BLaER1 treated with 17β-estradiol and CSF1 and Interleukin-3, amounts not matched to agents 10 nM and 100 nM (cell line): ENCODE results near the gene YARS1.
A peak's percentile ranks its signal among the peaks of the same experiment; 100 is the strongest.

Experiments used
- H3K27ac ChIP-seq, 11 experiments: shearing (Covaris generic); formaldehyde crosslinking; 2 replicates each; pipeline ENCODE4 v1.8.1; 2022
- H3K27me3 ChIP-seq, 11 experiments: shearing (Covaris generic); formaldehyde crosslinking; 2 replicates each; pipeline ENCODE4 v1.8.1; 2022
- H3K36me3 ChIP-seq, 11 experiments: shearing (Covaris generic); formaldehyde crosslinking; 2 replicates each; pipeline ENCODE4 v1.8.1; 2022
- H3K4me1 ChIP-seq, 10 experiments: shearing (Covaris generic); formaldehyde crosslinking; 2 replicates each; pipeline ENCODE4 v1.8.1; 2022
- H3K4me2 ChIP-seq, 11 experiments: shearing (Covaris generic); formaldehyde crosslinking; 2 replicates each; pipeline ENCODE4 v1.8.1; 2022
- H3K4me3 ChIP-seq, 10 experiments: shearing (Covaris generic); formaldehyde crosslinking; 2 replicates each; pipeline ENCODE4 v1.8.1; 2022
- H3K9ac ChIP-seq, 11 experiments: shearing (Covaris generic); formaldehyde crosslinking; 2 replicates each; pipeline ENCODE4 v1.8.1; 2022
- H3K9me3 ChIP-seq, 11 experiments: shearing (Covaris generic); formaldehyde crosslinking; replicated peaks in 1 of 11; 2 replicates each; pipeline ENCODE4 v1.8.1; 2022
- H4K20me1 ChIP-seq, 11 experiments: shearing (Covaris generic); formaldehyde crosslinking; 2 replicates each; pipeline ENCODE4 v1.8.1; 2022
- Cebpa-rat ChIP-seq, 11 experiments: shearing (Covaris generic); IDR thresholded peaks; 2 replicates each; pipeline ENCODE4 v1.8.1; 2022

Gene YARS1

GRCh38 chr1:32817159-32817814 lies at the start of gene YARS1, which contains the start of gene S100PBP:
TSS of gene YARS1 (minus strand) at chr1:32817358. CDS start at chr1:32817244, 114 bp downstream.
TSS of gene S100PBP (plus strand) at chr1:32817653. CDS start at chr1:32826100, 8,447 bp downstream.
- peak within 1 kb of the TSS; percentile 88 to 98 (median 93) for H3K4me2 ChIP-seq
- peaks cover 37 to 64% (median 46%) of the 10 kb centered on the region in 10 experiments for H3K4me1 ChIP-seq
- H3K27ac ChIP-seq: peak within 1 kb of the TSS; percentile 97 to 100 (median 99)
- peak within 1 kb of the TSS; percentile 96 to 99 (median 99) for H3K9ac ChIP-seq
- no peaks in the 10 kb centered on the region for H3K9me3 ChIP-seq
- H3K36me3 ChIP-seq: peaks cover 18 to 52% (median 41%) of the 10 kb centered on the region in 11 experiments
- peaks cover 22 to 55% (median 35%) of the 10 kb centered on the region in 11 experiments; a peak in 20 of 22 replicates for H4K20me1 ChIP-seq
- H3K27me3 ChIP-seq: no peaks in the 10 kb centered on the region
- H3K4me3 ChIP-seq: peak within 1 kb of the TSS; percentile 82 to 99 (median 90)
- peak in 8 of 11 experiments; percentile 20 to 77 (median 60); a peak in 10 of 22 replicates for TF ChIP-seq Cebpa-rat (IDR thresholded peaks at IDR 0.05)

- Histone ChIP-seq H4K20me1 (peaks cover 0 to 53% (median 13%) of the 10 kb centered on the region in 11 experiments; a peak in 15 of 22 replicates), H3K36me3 (peaks cover 8 to 54% (median 36%) of the 10 kb centered on the region in 11 experiments; a peak in 21 of 22 replicates)
These were observed 48.7 kb upstream of the YARS1 start for GRCh38 chr1:32865639-32866405.

GRCh38 chr1:32864375-32865019 lies 47.3 kb upstream of the YARS1 start:
- Histone ChIP-seq H3K27me3 (peaks cover 8 to 20% (median 16%) of the 10 kb centered on the region in 11 experiments), H3K9me3 (no peaks in the 10 kb centered on the region), H3K4me3 (no peak overlapping the region), H4K20me1 (peaks cover 0 to 42% (median 6%) of the 10 kb centered on the region in 11 experiments; a peak in 10 of 22 replicates), H3K4me2 (no peak overlapping the region), H3K4me1 (peaks cover 0 to 37% (median 0%) of the 10 kb centered on the region in 10 experiments; a peak in 5 of 20 replicates), H3K36me3 (peaks cover 11 to 67% (median 43%) of the 10 kb centered on the region in 11 experiments; a peak in 21 of 22 replicates), H3K27ac (no peak overlapping the region), H3K9ac (no peak overlapping the region)
- TF ChIP-seq Cebpa-rat (IDR thresholded peaks at IDR 0.05): no peak

More at GRCh38 chr1:32865639-32866405, 48.7 kb upstream of the YARS1 start:
- Histone ChIP-seq H3K27me3 (peaks cover 22 to 33% (median 29%) of the 10 kb centered on the region in 11 experiments), H3K9me3 (no peaks in the 10 kb centered on the region), H3K4me2 (no peak overlapping the region), H3K4me1 (peaks cover under 1 to 34% (median 8%) of the 10 kb centered on the region in 10 experiments; a peak in 17 of 20 replicates), H3K9ac (no peak overlapping the region), H3K27ac (no peak overlapping the region), H3K4me3 (no peak overlapping the region)
- TF ChIP-seq Cebpa-rat (IDR thresholded peaks at IDR 0.05): no peak

GRCh38 chr1:32863881-32864245 lies 46.7 kb upstream of the YARS1 start:
- Histone ChIP-seq H3K36me3 (peaks cover 16 to 73% (median 49%) of the 10 kb centered on the region in 11 experiments), H3K27me3 (peaks cover 2 to 13% (median 9%) of the 10 kb centered on the region in 11 experiments), H3K4me1 (peaks cover 0 to 37% (median 0%) of the 10 kb centered on the region in 10 experiments; a peak in 4 of 20 replicates), H3K4me2 (peak overlapping the region in 1 of 11 experiments; percentile 65; a peak in 1 of 22 replicates), H4K20me1 (peaks cover 0 to 41% (median under 1%) of the 10 kb centered on the region in 11 experiments; a peak in 6 of 22 replicates), H3K9me3 (no peaks in the 10 kb centered on the region), H3K4me3 (no peak overlapping the region), H3K9ac (no peak overlapping the region), H3K27ac (no peak overlapping the region)
- TF ChIP-seq Cebpa-rat (IDR thresholded peaks at IDR 0.05): no peak

- H4K20me1 ChIP-seq: peaks cover 0 to 37% (median 0%) of the 10 kb centered on the region in 11 experiments; a peak in 4 of 22 replicates
- no peak overlapping the region for H3K4me3 ChIP-seq
- peak overlapping the region in 2 of 11 experiments; percentile 52 to 65; a peak in 3 of 22 replicates for H3K4me2 ChIP-seq
- H3K4me1 ChIP-seq: peaks cover 0 to 37% (median 0%) of the 10 kb centered on the region in 10 experiments; a peak in 4 of 20 replicates
- H3K27me3 ChIP-seq: peaks cover 0 to 8% (median 4%) of the 10 kb centered on the region in 11 experiments; a peak in 13 of 22 replicates
- no peak overlapping the region for H3K27ac ChIP-seq
- no peak for TF ChIP-seq Cebpa-rat (IDR thresholded peaks at IDR 0.05)
- peaks cover 21 to 76% (median 54%) of the 10 kb centered on the region in 11 experiments for H3K36me3 ChIP-seq
- no peak overlapping the region for H3K9ac ChIP-seq
- H3K9me3 ChIP-seq: no peaks in the 10 kb centered on the region
These were observed 46.2 kb upstream of the YARS1 start for GRCh38 chr1:32863218-32863880.

GRCh38 chr1:32861904-32862695 lies 44.9 kb upstream of the YARS1 start:
- Histone ChIP-seq H3K4me3 (no peak overlapping the region), H3K9ac (no peak overlapping the region), H3K4me2 (peak overlapping the region in 2 of 11 experiments; percentile 52 to 65; a peak in 4 of 22 replicates), H3K4me1 (peaks cover 0 to 37% (median 0%) of the 10 kb centered on the region in 10 experiments; a peak in 4 of 20 replicates), H3K27ac (no peak overlapping the region; a peak in 1 of 22 replicates), H3K9me3 (no peaks in the 10 kb centered on the region), H4K20me1 (peaks cover 0 to 25% (median 0%) of the 10 kb centered on the region in 11 experiments; a peak in 4 of 22 replicates), H3K36me3 (peaks cover 34 to 77% (median 67%) of the 10 kb centered on the region in 11 experiments), H3K27me3 (no peaks in the 10 kb centered on the region; a peak in 1 of 22 replicates)
- TF ChIP-seq Cebpa-rat (IDR thresholded peaks at IDR 0.05): no peak

- H3K4me1 ChIP-seq: peaks cover 0 to 37% (median 0%) of the 10 kb centered on the region in 10 experiments; a peak in 4 of 20 replicates
- no peak overlapping the region for H3K4me2 ChIP-seq
- TF ChIP-seq Cebpa-rat (IDR thresholded peaks at IDR 0.05): no peak
- no peak overlapping the region for H3K27ac ChIP-seq
- no peak overlapping the region for H3K9ac ChIP-seq
- H3K36me3 ChIP-seq: peaks cover 49 to 93% (median 82%) of the 10 kb centered on the region in 11 experiments
- peaks cover 0 to 24% (median 0%) of the 10 kb centered on the region in 11 experiments; a peak in 4 of 22 replicates for H4K20me1 ChIP-seq
- no peaks in the 10 kb centered on the region for H3K9me3 ChIP-seq
- H3K27me3 ChIP-seq: no peaks in the 10 kb centered on the region
- no peak overlapping the region for H3K4me3 ChIP-seq
These were observed 43.4 kb upstream of the YARS1 start for GRCh38 chr1:32860566-32860965.
